ENCODE results near the gene SCARB1. TPM values are rescaled to one million over a fixed set of nuclear protein-coding genes. Genes with fewer than 3 reads are reported as not detected.

Gene SCARB1
- total RNA-seq, 1 donor from 2014 or later: 21.5 TPM

GRCh38 chr12:124768452-124769162 lies 95.1 kb downstream of the SCARB1 start:
- Mint-ChIP-seq H3K36me3 (ENCODE audit: insufficient read depth) (no peaks in the 10 kb centered on the region), H3K27me3 (peaks cover 13% of the 10 kb centered on the region), H3K4me3 (ENCODE audit: low read depth) (no peak overlapping the region), H3K9me3 (ENCODE audit: low read depth) (peaks cover 5% of the 10 kb centered on the region), H3K27ac (no peak overlapping the region), H3K4me1 (ENCODE audit: low read depth) (peaks cover 9% of the 10 kb centered on the region)
- TF ChIP-seq CTCF (IDR thresholded peaks at IDR 0.05; ENCODE audit: unreplicated experiment): no peak
- no peak for DNase-seq (ENCODE audit: low spot score, unreplicated experiment)

- H3K9me3 Mint-ChIP-seq (ENCODE audit: low read depth): peaks cover 5% of the 10 kb centered on the region
- H3K27me3 Mint-ChIP-seq: peaks cover 10% of the 10 kb centered on the region
- peak; percentile 88 for DNase-seq (ENCODE audit: low spot score, unreplicated experiment)
- TF ChIP-seq CTCF (IDR thresholded peaks at IDR 0.05; ENCODE audit: unreplicated experiment): peak; percentile 100
- H3K27ac Mint-ChIP-seq: no peak overlapping the region
- no peaks in the 10 kb centered on the region for H3K36me3 Mint-ChIP-seq (ENCODE audit: insufficient read depth)
- H3K4me3 Mint-ChIP-seq (ENCODE audit: low read depth): no peak overlapping the region
- peaks cover 9% of the 10 kb centered on the region for H3K4me1 Mint-ChIP-seq (ENCODE audit: low read depth)
Measured at GRCh38 chr12:124767066-124767821, 96.4 kb downstream of the SCARB1 start.

- Mint-ChIP-seq H3K4me3 (ENCODE audit: low read depth) (no peak overlapping the region), H3K27me3 (peaks cover 7% of the 10 kb centered on the region), H3K36me3 (ENCODE audit: insufficient read depth) (no peaks in the 10 kb centered on the region), H3K27ac (no peak overlapping the region), H3K9me3 (ENCODE audit: low read depth) (peaks cover 5% of the 10 kb centered on the region), H3K4me1 (ENCODE audit: low read depth) (peaks cover 7% of the 10 kb centered on the region)
- no peak for DNase-seq (ENCODE audit: low spot score, unreplicated experiment)
- TF ChIP-seq CTCF (IDR thresholded peaks at IDR 0.05; ENCODE audit: unreplicated experiment): no peak
Measured at GRCh38 chr12:124766727-124767065, 97.0 kb downstream of the SCARB1 start.

GRCh38 chr12:124765581-124766489 lies 97.8 kb downstream of the SCARB1 start:
- Mint-ChIP-seq H3K9me3 (ENCODE audit: low read depth) (peaks cover 5% of the 10 kb centered on the region), H3K27ac (no peak overlapping the region), H3K36me3 (ENCODE audit: insufficient read depth) (no peaks in the 10 kb centered on the region), H3K27me3 (peaks cover 7% of the 10 kb centered on the region), H3K4me3 (ENCODE audit: low read depth) (no peak overlapping the region), H3K4me1 (ENCODE audit: low read depth) (peaks cover 7% of the 10 kb centered on the region)
- no peak for TF ChIP-seq CTCF (IDR thresholded peaks at IDR 0.05; ENCODE audit: unreplicated experiment)
- no peak for DNase-seq (ENCODE audit: low spot score, unreplicated experiment)

Measured in progenitor cell of endocrine pancreas (in vitro differentiated cells).